ENCODE data around the gene ERG. TPM values are rescaled to one million over a fixed set of nuclear protein-coding genes. Genes with fewer than 3 reads are reported as not detected.

ERG gene
- total RNA-seq, 2 donors from 2014 or later: 16.1 to 27.2 TPM

GRCh38 chr21:38333301-38334272 is 164.7 kb downstream of the ERG start:
- DNase-seq (no peak), ATAC-seq (peak; percentile 63 to 67)
- intact Hi-C loops (cut with DNase I): no loop called here

- no peak for ATAC-seq
- intact Hi-C loops (cut with DNase I): no loop called here
- DNase-seq: no peak
These were observed 167.6 kb downstream of the ERG start for GRCh38 chr21:38330666-38331065.

Other genes starting within 250 kb of the ERG start
- gene KCNJ15, start 241.5 kb downstream of the ERG start, total RNA-seq: 1 to 10 TPM; 1.3 to 2.6 TPM

Data from left cardiac atrium (tissue), 4 donors.